Measurements from ENCODE around the gene SFTPB.

SFTPB gene

DNA sequence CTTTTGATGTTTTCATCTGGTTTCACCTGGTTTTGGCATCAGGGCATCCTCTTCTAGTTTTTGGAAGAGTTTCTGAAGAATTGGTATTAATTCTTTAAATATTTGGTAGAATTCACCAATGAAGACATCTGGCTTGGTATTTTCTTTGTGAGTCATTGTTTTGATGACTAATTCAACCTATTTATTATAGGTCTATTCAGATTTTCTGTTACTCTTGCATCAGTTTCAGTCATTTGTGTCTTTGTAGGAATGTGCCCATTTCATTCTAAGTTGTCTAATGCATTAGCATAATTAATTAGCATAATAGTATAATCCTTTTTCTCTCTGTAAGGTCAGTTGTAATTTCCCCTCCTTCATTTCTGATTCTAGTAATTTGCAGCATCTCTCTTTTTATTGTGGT is 34.2 kb upstream of the SFTPB start:
- DNase-seq: no peak

DNA sequence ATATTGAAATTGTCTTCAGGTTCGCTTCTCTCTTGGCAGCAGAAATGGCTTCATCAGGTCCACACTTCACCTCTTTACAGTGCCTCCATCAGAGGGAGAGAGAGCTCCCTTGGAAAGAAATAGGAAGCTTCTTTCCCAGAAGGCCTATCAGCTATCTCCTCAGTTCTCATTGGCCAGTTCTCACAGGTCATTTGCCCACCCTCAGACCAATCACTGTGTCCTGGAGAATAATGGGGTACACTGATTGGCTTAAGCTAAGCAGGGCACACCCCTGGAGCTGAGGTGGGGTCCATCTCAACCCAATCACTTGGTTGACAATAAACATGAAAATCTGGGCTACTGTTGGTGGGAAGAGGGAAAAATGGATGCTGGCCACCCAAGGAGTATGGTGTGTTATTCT is 31.3 kb upstream of the SFTPB start:
- no peak for DNase-seq

DNA sequence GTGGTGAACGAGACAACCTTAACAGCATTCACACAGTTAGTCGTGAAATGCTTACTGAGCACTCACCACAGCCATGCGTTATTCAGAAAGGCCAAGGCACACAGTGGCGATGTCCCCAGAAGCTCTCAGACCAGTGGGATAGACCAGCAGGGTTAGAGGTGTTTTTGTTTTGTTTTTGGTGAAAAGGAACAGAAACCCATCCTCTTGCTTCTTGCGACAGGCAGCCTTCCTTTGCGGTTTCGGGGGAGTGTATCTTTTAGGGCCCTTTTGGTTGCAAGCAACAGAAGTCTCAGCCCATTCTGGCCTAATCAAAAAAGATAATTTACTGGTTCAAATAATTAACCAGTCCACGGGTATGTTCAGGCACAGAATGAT is 30.9 kb upstream of the SFTPB start:
- no peak for DNase-seq

DNA sequence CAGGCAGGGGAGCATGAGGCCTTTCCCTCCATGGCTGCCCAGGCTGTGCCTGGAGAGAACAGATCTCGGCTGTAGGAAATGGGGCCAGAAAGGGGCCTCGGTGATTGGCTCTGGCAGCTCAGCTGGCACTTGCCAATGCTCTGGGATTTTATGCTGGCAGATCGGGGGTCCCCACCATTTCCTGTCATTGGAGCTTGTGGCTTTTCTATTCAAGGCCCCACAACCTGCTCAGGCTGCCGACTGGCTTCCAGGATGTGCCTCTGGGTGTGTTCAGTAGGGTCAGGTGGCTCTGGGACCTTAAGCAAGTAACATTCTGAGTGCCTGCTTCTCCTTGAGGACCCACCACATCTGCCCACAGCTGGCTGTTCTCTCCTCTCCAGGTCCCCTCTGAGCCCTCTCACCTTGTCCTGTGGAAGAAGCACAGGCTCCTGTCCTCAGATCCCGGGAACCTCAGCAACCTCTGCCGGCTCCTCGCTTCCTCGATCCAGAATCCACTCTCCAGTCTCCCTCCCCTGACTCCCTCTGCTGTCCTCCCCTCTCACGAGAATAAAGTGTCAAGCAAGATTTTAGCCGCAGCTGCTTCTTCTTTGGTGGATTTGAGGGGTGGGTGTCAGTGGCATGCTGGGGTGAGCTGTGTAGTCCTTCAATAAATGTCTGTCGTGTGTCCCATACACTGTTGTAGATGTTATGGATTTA is 30.3 kb upstream of the SFTPB start:
- DNase-seq: no peak

DNA sequence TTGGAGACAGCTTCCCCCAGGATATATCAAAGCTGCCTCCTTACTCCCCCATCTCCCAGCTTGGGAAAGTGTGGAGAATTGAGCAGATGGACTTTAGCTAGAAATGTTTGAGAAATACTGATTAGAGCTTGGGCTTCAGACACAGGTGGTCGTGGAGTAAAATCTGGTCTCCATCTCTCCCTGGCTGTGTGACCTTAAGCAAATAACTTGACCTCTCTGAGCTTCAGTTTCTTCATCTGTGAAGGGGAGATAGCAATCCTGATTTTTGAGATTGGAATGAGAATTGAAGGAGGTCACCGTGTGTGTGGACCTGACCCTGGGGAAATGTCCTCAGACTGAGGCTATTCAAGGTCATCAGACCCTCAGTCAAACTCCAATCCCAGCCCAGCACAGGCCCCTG is 29.7 kb upstream of the SFTPB start:
- no peak for DNase-seq

DNA sequence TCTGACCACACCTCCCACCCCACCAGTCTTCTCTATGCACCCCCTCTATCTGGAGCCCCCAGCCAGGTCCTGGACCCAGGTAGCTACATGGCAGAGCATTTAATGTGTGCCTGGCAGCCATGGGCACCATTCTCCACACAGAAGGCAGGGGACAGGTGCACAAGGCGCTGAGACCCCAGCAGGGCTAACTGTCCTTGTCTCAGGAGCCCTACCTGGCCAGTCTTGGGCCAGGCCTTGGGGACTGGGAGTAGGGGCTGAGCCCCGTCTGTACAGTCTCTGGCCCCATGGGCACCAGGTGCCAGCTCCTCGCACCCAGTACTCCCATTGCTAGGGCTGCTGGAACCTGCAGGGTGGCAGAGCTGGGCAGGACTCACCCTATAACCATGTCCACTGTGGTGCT is 29.1 kb upstream of the SFTPB start:
- DNase-seq: no peak

DNA sequence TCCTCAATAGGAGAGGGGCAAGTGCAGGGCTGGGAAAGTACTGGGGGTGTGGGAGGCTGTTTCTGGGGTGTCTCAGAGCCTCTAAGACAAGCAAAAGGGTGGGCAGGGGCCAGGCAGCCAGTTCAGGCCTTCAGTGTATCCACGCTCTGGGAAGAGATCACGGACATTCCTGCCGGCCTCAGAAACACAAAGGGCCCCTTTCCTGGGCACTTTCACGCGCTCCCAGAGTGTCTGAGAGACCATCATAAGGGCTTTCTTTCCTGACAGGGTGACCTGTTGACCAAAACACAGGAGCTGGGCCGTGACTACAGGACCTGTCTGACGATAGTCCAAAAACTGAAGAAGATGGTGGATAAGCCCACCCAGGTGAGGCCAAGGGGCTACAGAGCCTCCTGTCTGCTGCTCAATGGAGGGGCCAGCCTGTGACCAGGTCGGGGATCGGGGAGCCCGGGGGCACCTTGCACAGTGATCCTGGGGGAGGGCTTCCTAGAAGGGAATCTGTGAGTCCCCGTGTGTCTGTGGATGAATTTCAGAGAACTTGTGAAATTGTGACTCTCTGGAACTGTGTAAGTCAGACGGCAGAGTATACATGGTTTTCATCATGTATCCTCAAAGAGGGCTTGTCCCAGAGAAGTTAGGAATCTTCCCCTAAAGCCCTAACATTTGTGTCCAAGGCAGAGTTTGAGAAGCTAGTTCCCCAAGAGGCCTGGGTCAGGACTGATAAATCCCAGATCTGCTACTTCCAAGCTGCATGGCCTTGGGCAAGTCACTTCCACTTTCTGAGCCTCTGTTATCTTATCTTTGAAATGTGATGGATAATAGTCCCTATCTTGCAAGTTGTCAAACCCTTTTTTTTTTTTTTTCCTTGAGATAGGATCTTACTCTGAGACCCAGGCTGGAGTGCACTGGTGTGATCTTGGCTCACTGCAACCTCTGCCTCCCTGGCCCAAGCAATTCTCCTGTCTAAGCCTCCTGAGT is 28.0 kb upstream of the SFTPB start:
- no peak for DNase-seq

DNA sequence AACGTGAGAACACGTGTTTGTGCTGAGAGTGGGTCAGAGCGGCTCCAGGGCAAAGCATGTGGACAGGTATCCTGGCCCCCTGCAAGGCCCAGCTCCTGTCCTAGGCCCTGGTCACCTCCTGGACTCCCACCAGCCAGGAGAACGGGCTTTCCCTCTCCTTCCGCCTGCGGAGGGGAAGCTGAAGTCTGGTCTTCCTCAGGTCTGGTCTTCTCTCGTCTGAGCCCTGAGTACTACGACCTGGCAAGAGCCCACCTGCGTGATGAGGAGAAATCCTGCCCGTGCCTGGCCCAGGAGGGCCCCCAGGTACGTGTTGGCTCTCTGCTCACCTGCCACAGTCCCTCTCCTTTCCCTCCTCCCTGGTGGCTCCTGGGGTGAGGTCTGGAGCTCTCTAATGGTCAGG is 27.1 kb upstream of the SFTPB start:
- DNase-seq: no peak

DNA sequence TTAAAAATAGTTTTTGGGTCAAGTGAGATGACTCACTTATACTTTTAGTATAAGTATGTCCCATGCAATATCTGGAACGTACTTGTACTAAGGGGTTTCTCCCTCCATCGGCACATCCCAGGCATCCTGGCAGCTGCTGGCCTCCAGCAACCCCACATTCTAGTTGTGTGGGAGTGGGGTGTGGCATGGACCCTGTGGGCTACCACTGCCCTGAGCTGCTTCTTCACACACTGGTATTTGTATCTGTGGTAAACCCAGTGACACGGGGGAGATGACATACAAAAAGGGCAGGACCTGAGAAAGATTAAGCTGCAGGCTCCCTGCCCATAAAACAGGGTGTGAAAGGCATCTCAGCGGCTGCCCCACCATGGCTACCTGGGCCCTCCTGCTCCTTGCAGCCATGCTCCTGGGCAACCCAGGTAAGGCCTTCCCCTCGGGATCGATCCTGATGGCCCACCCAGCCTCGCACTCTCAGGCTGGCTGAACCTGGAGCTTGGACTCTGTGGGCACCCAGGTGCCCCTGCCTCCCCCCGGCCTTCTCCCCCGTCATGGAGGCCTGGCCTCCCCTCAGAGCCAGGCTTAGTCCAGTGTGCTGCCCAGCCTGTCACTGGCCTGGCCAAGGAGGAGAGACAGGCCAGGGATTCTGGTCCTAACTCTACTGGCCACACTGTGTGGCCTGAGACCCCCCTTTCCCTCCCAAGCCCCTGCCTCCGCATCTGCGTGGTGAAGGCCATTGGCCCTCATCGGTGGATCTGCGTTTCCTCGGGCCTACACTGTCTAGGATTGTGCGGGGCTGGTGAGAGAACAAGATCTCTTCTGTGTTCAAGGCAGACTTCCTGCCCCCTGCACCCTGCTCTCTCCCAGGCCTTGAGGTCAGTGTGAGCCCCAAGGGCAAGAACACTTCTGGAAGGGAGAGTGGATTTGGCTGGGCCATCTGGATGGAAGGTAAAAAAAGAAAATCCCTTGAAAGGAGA is 26.3 kb upstream of the SFTPB start, which contains the start of gene GNLY:
Gene GNLY (plus strand): TSS at position 307 of the 974 bp plus-strand sequence. CDS start 61 bp downstream, at position 368.
- no peak for DNase-seq

DNA sequence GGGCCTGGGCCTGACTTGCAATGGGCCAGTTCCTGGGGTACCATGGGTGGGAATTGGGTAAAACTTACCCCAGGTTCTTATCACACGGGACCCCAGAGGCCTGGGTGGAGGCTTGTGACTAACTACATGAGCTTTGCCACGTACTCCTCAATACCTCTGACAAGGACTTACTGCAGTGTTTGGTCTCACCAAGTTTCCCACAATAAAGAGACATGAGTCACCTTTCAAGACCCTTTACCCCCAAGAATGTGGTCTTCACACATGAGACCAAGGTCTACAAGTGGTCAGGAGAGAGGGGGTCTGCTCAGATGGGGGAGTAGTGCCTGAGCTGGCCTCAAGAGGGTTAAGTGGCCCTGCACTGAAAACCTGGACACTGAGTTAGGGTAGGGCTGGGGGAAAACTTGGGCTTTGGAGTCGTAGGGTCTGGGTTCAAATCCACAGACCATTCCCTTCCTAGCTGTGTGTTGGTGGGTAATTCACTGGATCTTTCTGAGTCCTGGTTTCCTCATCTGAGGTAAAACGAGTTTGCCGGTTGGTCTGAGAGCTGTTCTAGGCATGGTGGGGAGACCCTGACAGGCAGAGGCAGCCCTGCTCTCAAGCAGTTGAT is 24.1 kb upstream of the SFTPB start:
- no peak for DNase-seq

DNA sequence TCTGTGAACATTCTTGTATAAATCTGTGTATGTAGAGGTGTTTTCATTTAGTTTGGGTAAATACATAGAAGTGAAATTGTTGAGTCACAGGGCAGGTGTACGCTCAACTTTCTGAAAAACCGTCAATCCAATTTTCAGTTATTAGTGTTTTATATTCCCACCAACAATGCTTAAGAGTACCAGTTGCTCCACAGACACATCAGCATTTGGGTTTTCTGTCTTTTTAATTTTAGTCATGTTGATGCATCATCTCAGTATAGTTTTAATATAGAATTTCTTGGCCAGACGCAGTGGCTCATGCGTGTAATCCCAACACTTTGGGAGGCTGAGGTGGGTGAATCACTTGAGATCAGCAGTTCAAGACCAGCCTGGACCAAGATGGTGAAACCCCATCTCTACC is 22.9 kb upstream of the SFTPB start:
- DNase-seq: no peak

DNA sequence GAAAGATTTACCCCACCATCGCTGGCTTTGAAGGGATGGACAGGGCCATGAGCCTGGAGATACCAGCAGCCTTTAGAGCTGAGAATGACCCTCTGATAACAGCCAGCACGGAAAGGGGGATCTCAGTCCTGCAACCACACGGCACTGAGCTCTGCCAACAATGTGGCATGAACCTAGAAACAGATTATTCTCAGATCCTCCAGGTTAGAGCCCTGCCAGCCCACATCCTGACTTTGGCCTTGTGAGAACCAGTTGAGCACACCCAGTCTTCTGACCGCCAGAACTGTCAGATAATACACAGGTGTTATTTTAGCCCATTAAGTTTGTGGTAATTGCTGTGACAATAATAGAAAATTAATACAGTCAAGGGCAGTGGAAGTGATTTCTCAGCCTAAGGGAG is 16.8 kb upstream of the SFTPB start:
- DNase-seq: no peak

DNA sequence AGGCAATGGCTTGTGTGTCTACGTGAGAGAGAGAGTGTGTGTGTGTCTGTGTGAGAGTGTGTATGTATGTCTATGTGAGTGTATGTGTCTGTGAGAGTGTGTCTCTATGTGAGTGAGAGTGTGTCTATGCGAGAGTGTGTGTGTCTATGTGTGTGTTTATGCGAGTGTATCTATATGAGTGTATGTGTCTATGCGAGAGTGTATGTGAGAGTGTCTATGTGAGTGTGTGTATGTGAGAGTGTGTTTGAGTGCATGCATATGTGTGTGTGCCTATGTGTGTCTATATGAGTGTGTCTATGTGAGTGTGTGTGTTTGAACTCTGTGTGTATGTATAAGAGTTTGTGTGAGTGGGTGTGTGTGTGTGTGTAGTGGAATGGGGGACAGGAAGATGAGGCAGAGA is 16.4 kb upstream of the SFTPB start:
- DNase-seq: no peak

DNA sequence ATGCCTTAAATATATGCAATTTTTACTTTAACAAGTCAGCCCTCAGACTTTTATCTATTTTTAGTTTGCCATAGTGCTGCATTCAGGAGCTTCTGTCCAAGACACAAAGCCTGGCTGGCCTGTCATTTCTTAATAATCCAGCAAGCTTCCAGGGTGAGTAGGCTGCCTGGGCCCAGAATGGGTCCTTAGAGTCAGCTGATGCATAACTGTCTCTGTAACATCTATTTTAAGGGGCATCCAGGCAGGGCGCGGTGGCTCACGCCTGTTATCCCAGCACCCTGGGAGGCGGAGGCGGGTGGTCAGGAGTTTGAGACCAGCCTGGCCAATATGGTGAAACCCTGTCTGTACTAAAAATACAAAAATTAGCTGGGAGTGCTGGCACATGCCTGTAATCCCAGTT is 14.4 kb upstream of the SFTPB start:
- no peak for DNase-seq

DNA sequence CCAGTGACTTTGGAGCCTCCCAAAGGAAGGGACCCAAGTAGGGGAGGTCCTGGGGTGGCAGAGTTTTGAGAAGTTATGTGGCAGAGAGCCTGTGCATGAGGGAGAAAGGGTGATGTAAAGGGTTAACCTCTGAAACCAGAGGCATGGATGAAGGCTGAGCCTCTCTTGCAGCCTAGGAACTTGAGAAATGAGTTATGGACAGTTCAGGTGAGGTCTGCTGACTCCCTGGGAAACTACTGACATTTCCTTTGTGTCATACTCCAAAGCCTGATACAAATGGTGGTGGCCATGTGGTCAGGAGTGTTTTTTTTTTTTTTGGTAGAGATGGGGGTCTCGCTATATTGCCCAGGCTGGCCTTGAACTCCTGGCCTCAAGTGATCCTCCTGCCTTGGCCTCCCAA is 13.8 kb upstream of the SFTPB start:
- DNase-seq: no peak

DNA sequence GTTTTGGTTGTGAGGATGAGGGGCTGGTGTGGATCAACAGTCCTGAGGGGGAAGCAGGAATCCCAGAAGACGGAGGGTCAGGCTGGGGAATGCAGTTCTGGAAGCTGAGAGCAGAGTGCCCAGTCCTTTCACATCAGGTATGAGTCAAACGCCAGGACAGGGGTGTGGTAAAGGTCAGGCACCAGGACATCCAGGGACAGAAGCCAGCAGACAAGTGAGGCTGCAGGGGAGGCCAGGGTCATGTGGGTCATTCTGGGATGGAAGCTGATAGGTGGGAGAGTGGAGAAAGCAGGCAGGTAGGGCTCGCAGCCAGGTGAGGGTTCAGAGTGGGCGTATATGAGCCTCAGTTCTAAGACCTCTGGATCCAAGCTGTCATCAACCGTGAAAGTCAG is 13.4 kb upstream of the SFTPB start:
- no peak for DNase-seq

DNA sequence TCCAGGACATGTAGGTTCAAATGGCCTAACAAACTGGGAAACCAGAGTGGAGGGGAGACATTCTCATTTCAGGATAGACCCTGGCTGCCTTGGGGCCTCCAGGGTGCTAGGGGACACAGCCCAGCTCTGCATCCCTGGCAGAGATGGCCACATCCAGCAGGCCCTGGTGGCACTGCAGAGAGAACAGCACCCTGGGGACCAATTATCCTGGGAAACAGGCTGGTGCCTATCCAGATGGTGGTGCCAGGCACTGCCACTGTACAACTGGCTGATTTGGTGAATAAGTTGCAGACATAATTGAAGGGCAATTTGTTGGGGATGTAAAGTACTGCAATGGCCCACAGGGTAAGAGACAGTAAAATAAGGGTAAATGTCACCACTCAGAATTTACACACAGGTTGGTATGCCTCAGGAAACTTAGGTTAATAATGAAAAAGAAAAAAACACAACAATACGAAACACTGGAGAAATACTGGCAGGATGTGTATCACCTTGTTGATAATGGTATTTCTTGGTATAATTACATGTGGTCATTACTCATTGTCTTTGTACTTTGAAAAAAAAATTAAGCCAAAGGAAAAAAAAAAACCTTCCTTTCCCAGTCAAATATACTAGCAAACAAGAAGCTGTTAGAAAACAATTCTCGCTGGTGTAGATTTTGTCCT is 12.8 kb upstream of the SFTPB start:
- no peak for DNase-seq

DNA sequence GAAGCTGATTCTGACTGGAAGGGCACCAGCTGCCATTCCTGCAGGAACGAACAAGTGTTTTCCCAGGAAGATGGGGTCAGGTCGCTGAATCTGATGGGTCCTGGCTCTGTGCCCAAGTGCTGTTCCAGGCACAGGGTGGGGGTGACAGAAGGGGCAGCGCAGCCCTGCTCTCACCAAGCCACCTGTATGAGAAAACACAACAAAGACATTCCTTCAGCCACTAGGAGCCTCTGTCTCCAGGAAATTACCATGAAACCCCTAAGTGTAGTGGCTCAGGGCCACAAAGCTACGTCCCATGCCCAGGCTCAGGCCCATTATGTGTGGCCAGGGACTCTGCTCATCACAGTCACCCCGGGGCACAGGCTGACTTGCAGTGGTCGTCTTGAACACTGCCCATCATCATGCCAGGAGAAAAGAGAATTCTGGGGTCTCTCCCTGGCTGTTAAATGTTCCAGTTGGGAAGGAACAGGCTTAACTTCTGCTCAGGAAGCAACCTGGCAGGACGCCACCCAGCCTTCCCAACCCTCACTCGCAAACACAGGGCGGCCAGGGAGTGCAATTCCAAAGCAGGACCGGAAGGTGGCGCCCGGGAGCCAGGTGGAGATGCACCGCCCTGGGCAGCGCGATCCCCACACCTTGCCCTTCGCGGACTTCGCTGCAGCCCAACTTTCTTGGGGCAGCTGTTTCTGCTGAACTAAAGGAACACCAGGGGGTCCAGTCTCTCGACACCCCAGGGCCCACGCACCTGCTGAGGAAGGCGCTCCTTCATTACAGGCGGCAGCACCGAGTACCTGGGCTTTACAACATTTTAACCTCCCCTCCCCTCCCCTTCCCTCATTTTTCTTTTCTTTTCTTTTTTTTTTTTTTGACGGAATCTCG is 11.0 kb upstream of the SFTPB start:
- peak; percentile 66 to 68 for DNase-seq

DNA sequence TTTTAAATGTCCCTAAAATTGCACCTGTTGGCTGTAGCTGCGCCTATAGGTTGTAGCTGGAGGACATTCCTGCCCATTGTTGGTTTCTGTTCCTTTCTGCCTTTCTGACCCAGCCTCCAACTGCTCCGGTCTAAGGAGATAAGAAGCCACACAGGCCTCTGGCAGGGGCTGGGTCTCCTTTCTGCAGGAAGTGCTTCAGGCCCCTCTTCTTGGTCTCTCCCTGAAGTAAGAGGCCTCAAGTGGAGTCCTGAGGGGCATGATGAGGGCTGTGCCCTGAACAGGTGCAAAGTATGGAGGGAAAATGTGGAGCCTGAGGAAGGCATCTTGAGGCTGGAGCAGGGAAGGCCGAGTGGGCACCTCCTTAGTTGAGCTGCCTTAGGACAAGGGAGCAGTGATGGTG is 10.4 kb upstream of the SFTPB start:
- no peak for DNase-seq

DNA sequence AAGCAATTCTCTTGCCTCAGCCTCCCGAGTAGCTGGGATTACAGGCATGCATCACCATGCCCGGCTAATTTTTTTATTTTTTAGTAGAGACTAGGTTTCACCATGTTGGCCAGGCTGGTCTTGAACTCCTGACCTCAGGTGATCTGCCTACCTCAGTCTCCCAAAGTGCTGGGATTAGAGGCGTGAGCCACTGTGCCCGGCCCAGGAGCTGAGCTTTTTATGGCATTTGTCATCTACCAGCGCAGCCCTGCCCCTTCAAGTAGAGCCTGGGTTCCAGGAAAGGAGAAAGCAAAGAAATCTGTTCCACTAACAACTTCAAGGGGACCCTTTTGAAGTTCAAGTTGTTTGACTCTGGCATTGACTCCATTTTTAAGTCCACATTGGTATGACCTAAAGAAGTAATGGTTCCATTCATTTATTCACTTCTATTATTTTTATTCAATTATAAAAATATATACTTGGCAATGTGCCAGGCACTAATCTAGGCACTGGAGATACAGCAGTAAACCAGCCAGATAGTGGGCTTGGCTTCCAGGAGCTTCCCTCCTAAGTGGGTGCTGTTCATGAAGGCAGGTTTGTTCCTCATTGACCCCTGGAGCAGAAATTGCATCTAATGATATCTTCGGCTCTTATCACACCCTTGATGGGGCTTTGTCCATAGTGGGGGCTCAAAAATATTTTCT is 8.0 kb upstream of the SFTPB start:
- DNase-seq: no peak
